D341Med (cell line): ENCODE data around the gene FNDC8.
"Not testable (repeated sequence)": the region's sequence is repeated elsewhere in the genome, so short reads cannot be mapped to it uniquely, and the experiment has no call there.

ENCODE experiments used
- DNase-seq: peaks from one replicate; pipeline ENCODE4 v3.0.0; 2012; ENCODE audit warnings: low spot score

FNDC8 gene

GRCh38 chr17:35170968-35171771, 49.8 kb downstream of the FNDC8 start:
- DNase-seq: no peak

GRCh38 chr17:35171834-35172233, 50.4 kb downstream of the FNDC8 start:
- no peak for DNase-seq

GRCh38 chr17:35172321-35172720, 50.9 kb downstream of the FNDC8 start:
- DNase-seq: not testable (repeated sequence)

GRCh38 chr17:35174835-35175334, 53.5 kb downstream of the FNDC8 start:
- no peak for DNase-seq

GRCh38 chr17:35175638-35176415, 54.4 kb downstream of the FNDC8 start:
- DNase-seq: no peak

- DNase-seq: no peak
Measured at GRCh38 chr17:35176897-35177296, 55.5 kb downstream of the FNDC8 start.

- not testable (repeated sequence) for DNase-seq
Measured at GRCh38 chr17:35179379-35179778, 58.0 kb downstream of the FNDC8 start.
